Immature natural killer cell (primary cell): ENCODE data around the gene NME4. TPM values are rescaled to one million over a fixed set of nuclear protein-coding genes. Genes with fewer than 3 reads are reported as not detected.
"Not testable (repeated sequence)": the region's sequence is repeated elsewhere in the genome, so short reads cannot be mapped to it uniquely, and the experiment has no call there.

Source experiments
- DNase-seq, 3 donors: peaks; one replicate each; pipeline ENCODE4 v3.0.0; 2022; ENCODE audit warnings: mixed read lengths in 1 of 3
- H3K27ac Mint-ChIP-seq, 6 donors: one replicate each; pipeline ENCODE4 v1.8.0; 2020; ENCODE audit warnings: mixed read lengths in 6 of 6, mild to moderate bottlenecking in 5 of 6, inconsistent platforms in 4 of 6, moderate library complexity in 3 of 6
- H3K27me3 Mint-ChIP-seq, 3 donors: one replicate each; pipeline ENCODE4 v1.8.0; 2020 to 2021; ENCODE audit warnings: low read depth in 3 of 3, mild to moderate bottlenecking in 3 of 3, mixed read lengths in 3 of 3, moderate library complexity in 3 of 3, inconsistent platforms in 1 of 3
- H3K36me3 Mint-ChIP-seq, 3 donors: one replicate each; pipeline ENCODE4 v1.8.0; 2020; ENCODE audit warnings: mixed read lengths in 3 of 3, inconsistent platforms in 2 of 3, mild to moderate bottlenecking in 2 of 3
- H3K4me1 Mint-ChIP-seq, 2 donors: one replicate each; pipeline ENCODE4 v1.8.0; 2020; ENCODE audit warnings: inconsistent platforms in 2 of 2, mild to moderate bottlenecking in 2 of 2, mixed read lengths in 2 of 2, moderate library complexity in 1 of 2
- H3K4me3 Mint-ChIP-seq, 5 donors: one replicate each; pipeline ENCODE4 v1.8.0; 2020; ENCODE audit warnings: mild to moderate bottlenecking in 5 of 5, mixed read lengths in 5 of 5, inconsistent platforms in 3 of 5, moderate library complexity in 3 of 5
- H3K9me3 Mint-ChIP-seq, 6 donors: one replicate each; pipeline ENCODE4 v1.8.0; 2020; ENCODE audit warnings: mild to moderate bottlenecking in 6 of 6, mixed read lengths in 6 of 6, inconsistent platforms in 4 of 6, moderate library complexity in 3 of 6
- polyA plus RNA-seq, 3 donors: library from polyadenylated mRNA; unstranded; fragments of 300-500 nt; fragmentation: Illumina TruSeq; gene quantifications; one replicate each; pipeline ENCODE4 v1.2.3, GENCODE V29; 2021

The NME4 gene
- polyA plus RNA-seq, 3 donors from 2014 or later, result 30.4 to 53.7 (median 36.5) TPM

DNA sequence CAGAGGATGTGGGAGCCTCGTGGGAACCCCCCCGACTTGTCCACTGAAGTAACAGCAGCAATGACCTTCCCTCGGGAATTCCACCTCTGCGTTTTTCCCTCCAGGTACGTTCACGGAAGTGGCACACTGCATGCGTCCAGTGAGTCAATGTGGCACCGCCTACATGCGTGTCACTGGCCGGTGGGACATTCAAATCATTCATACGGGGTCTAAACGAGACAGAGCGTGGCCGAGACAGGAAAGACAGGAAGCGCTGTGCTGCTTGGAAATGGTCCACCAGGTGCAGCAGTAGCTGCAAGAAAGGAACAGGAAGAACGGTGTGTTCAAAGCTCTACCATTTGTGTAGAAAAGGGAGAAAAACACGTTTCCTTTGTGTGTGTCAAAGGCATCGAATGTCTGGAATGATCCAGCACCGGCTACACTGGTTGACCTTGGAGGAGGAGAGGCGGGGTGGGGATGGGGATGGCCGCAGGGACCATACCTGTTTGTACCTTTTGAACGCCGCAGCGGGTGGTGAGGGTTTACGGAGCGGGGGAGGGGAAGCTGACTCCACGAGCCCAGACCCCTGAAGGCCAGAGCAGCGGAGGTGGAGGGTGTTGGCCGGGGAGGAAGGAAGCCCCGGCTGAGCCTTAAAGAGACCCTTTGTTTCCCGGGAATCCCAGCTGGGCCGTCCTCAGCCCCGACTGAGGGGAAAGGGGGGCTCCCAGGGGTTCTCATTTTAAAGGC lies 13.5 kb upstream of the NME4 start:
- H3K4me1 Mint-ChIP-seq, result peaks cover 15 to 24% of the 10 kb centered on the region in 2 donors

DNA sequence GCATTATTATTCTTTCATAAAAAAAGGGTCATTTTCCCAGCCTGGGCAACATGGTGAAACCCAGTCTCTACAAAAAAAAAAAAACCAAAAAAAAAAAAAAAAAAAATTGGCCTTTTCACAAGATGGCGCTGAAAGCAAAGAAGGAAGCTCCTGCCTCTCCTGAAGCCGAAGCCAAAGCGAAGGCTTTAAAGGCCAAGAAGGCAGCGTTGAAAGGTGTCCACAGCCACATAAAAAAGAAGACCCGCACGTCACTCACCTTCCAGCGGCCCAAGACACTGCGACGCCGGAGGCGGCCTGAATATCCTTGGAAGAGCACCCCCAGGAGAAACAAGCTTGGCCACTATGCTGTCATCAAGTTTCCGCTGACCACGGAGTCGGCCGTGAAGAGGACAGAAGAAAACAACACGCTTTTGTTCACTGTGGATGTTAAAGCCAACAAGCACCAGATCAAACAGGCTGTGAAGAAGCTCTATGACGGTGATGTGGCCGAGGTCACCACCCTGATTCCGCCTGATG lies 10.3 kb upstream of the NME4 start:
- H3K36me3 Mint-ChIP-seq, result peaks cover 0 to under 1% (median 0%) of the 10 kb centered on the region in 3 donors
- H3K27ac Mint-ChIP-seq, result no peak overlapping the region
- H3K9me3 Mint-ChIP-seq, result peaks cover 0 to 3% (median 2%) of the 10 kb centered on the region in 6 donors
- no peak for DNase-seq
- no peak overlapping the region for H3K4me3 Mint-ChIP-seq
- peaks cover 18 to 22% of the 10 kb centered on the region in 2 donors for H3K4me1 Mint-ChIP-seq
- H3K27me3 Mint-ChIP-seq, result peaks cover 11 to 14% (median 11%) of the 10 kb centered on the region in 3 donors

More for the DNA sequence above, 13.5 kb upstream of the NME4 start:
- H3K4me3 Mint-ChIP-seq, result peak overlapping the region; percentile 87 to 91 (median 88)
- no peaks in the 10 kb centered on the region for H3K9me3 Mint-ChIP-seq
- no peaks in the 10 kb centered on the region for H3K36me3 Mint-ChIP-seq
- H3K27me3 Mint-ChIP-seq, result peaks cover 6 to 11% (median 10%) of the 10 kb centered on the region in 3 donors
- peak in 1 of 3 donors; percentile 34 for DNase-seq
- peak overlapping the region; percentile 1 to 88 (median 77) for H3K27ac Mint-ChIP-seq

DNA sequence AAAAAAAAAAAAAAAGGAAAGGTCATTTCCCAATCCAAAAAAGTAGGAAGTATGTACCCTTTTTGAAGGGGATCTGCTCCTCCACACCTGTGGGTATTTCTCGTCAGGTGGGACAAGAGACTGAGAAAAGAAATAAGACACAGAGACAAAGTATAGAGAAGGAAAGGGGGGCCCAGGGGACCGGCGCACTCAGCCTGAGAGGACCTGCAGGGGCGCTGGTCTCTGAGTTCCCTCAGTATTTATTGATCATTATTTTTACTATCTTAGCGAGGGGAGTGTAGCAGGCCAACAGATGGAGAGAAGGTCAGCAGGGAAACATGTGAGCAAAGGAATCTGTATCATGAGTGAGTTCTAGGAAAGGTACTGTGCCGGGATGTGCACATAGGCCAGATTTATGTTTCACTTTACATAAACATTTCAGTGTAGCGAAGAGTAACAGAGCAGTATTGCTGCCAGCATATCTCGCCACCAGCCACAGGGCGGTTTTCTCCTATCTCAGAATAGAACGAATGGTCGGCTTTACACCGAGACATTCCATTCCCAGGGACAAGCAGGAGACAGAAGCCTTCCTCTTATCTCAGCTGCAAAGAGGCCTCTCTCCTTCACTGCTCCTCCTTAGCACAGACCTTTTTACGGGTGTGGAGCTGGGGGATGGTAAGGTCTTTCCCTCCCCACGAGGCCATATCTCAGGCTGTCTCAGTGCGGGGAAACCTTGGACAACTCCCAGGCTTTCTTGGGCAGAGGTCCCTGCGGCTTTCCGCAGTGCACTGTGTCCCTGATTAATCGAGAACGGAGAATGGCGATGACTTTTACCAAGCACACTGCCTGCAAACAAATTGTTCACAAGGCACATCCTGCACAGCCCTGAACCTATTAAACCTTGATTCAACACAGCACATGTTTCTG lies 9.0 kb upstream of the NME4 start:
- H3K4me3 Mint-ChIP-seq, DNase-seq, H3K27ac Mint-ChIP-seq, H3K9me3 Mint-ChIP-seq, H3K36me3 Mint-ChIP-seq: not testable (repeated sequence)
- H3K27me3 Mint-ChIP-seq, result peaks cover 15 to 19% (median 19%) of the 10 kb centered on the region in 3 donors
- peaks cover 24 to 27% of the 10 kb centered on the region in 2 donors for H3K4me1 Mint-ChIP-seq

DNA sequence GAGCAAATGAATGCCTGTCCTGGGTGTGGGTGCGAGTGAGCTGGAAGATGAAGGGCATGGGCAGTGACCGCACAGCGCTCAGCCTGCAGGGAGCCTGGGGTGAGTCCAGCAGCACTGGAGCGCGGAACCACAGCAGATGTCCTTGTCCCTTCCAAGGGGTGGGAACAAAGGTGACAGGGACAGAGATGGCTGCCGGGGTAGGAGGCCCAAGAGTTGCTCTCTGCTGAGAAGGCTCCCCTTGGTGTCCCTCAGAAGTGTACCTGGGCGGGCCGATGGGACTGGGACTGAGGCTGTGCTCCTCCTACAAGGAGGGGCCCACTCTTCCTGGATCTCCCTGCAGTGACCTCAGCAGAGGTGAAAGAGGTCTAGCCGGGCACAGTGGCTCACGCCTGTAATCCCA lies 7.6 kb upstream of the NME4 start:
- peaks cover 0 to 3% (median 0%) of the 10 kb centered on the region in 3 donors for H3K36me3 Mint-ChIP-seq
- H3K27me3 Mint-ChIP-seq, result peaks cover 15% of the 10 kb centered on the region in 3 donors
- peaks cover 20 to 22% of the 10 kb centered on the region in 2 donors for H3K4me1 Mint-ChIP-seq
- H3K4me3 Mint-ChIP-seq, result no peak overlapping the region
- H3K27ac Mint-ChIP-seq, result peak overlapping the region in 1 of 6 donors; percentile 32
- H3K9me3 Mint-ChIP-seq, result peaks cover 0 to 6% (median 3%) of the 10 kb centered on the region in 6 donors
- DNase-seq, result no peak

DNA sequence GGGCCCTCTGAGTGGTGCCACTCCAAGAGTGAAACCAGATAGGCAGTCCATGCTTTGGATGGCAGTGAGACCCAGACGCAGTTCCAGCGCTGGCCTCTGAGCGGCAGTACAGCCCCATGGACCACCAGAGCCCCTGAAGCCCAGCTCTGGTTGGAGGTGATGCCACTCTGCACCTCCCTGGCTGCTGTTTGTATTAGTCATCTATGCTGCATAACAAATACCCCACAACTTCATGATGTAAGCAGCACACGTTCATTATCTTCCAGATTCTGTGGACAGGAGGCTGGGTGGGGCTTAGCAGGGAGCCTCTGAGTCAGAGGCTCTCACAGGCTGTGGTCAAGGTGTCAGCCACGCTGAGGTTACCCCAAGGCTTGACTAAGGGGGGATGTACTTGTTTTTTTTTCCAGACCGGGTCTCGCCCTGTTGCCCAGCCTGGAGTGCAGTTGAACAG lies 5.1 kb upstream of the NME4 start:
- Mint-ChIP-seq H3K36me3 (peaks cover 0 to 3% (median 0%) of the 10 kb centered on the region in 3 donors), H3K4me1 (peaks cover 29 to 33% of the 10 kb centered on the region in 2 donors), H3K27me3 (peaks cover 18 to 19% (median 18%) of the 10 kb centered on the region in 3 donors), H3K9me3 (peaks cover 0 to 6% (median 3%) of the 10 kb centered on the region in 6 donors), H3K27ac (peak overlapping the region; percentile 94 to 99 (median 96)), H3K4me3 (peak overlapping the region; percentile 80 to 88 (median 83))
- peak; percentile 93 to 96 (median 95) for DNase-seq

DNA sequence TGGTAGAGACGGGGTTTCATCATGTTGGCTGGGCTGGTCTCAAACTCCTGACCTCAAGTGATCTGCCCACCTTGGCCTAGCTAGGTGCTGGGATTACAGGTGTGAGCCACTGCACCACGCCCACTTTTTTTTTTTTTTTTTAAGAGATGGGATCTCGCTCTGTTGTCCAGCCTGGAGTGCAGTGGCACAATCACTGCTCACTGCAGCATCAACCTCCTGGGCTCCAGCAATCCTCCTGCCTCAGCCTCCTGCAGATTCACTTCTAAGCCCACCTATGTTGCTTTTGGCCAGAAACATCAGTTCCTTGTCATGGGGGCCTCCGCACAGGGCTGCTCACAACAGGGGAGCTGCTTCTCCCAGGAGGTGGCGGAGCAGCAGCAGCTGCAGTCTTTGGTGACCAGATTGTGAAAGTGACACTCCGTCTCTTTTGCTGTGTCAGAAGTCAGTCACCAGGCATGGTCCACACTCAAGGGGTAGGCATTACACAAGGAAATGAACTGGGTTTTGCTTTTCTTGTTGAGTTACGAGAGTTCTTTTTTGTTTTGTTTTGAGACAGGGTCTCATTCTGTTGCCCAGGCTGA lies 4.5 kb upstream of the NME4 start:
- Mint-ChIP-seq H3K4me1 (peaks cover 29 to 34% of the 10 kb centered on the region in 2 donors), H3K27ac (peak overlapping the region; percentile 94 to 99 (median 96)), H3K4me3 (peak overlapping the region; percentile 80 to 88 (median 83)), H3K27me3 (peaks cover 17 to 19% (median 18%) of the 10 kb centered on the region in 3 donors), H3K36me3 (peaks cover 0 to 3% (median 0%) of the 10 kb centered on the region in 3 donors), H3K9me3 (peaks cover 0 to 6% (median 3%) of the 10 kb centered on the region in 6 donors)
- DNase-seq, result peak; percentile 74 to 80 (median 79)

DNA sequence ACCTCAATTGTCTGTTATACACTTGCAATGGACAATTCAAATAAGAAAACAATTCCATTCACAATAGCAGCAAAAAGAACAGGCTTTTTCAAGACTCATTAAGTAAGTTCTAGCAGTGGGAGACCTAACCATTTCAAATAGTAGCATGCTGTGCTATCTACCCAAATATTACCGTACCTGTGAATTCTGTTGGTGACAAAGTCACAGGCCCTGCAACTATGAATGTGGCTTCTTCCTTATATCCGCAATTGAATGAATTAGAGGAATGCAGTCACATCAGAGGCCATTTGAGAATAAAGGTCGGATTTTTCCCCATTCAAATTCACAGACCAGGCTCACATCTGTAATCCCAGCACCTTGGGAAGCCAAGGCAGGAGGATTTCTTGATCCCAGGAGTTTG lies 800 bp upstream of the NME4 start:
- Mint-ChIP-seq H3K9me3 (peaks cover 0 to 6% (median 0%) of the 10 kb centered on the region in 6 donors), H3K4me3 (peak overlapping the region; percentile 85 to 89 (median 86)), H3K27me3 (peaks cover 22 to 32% (median 28%) of the 10 kb centered on the region in 3 donors), H3K4me1 (peaks cover 36 to 41% of the 10 kb centered on the region in 2 donors), H3K27ac (peak overlapping the region in 5 of 6 donors; percentile 57 to 86 (median 83)), H3K36me3 (peaks cover 0 to 3% (median 0%) of the 10 kb centered on the region in 3 donors)
- DNase-seq, result no peak

DNA sequence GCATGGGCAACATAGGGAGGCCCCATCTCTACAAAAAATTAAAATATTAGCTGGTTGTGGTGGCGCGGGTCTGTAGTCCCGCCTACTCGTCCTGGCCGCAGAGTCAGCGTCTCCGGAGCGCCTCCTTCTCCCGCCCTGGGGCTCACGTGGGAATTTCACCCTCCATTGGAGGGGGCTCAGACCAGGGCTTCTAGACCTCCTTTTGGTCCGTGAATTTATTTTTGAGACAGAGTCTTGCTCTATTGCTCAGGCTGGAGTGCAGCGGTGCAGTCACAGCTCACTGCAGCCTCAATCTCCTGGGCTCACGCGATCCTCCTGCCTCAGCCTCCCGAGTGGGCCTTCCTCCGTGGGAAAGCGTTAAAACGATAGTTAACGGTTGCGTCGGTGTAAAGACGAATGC lies 394 bp upstream of the NME4 start:
- peak overlapping the region; percentile 85 to 89 (median 86) for H3K4me3 Mint-ChIP-seq
- H3K9me3 Mint-ChIP-seq, result peaks cover 0 to 6% (median 0%) of the 10 kb centered on the region in 6 donors

DNA sequence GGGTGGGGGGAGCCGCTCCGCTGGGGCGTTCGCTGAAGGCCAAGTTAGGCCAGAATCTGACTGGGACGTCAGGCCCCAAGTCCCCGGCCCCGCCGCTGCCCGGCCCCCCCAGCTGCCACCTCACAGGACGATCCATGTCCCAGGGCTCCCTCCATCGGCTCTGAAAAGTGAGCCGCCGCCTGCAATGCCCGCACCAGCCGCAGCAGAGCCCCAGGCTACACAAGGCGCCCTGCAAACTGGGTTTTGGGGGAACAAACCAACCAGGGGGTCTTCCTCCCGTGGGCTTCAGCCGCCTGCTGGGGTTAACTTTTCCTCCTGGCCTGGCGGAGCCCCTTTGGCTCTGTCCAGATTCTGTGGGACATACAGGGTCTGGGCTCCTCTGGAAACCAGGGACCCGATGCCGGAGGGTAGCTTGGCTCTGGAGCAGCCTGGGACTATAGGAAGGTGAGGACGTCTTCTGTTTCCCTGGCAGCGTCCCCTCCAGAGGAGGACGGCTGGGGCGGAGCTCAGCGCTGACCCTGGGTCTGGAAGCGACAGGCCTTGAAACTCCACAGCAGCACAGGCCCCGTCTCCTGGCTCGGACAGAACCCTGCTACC lies 835 bp downstream of the NME4 start:
- Mint-ChIP-seq H3K36me3 (no peaks in the 10 kb centered on the region), H3K27ac (peak overlapping the region; percentile 7 to 77 (median 34)), H3K4me3 (peak overlapping the region; percentile 60 to 72 (median 68)), H3K9me3 (no peaks in the 10 kb centered on the region), H3K27me3 (peaks cover 11 to 24% (median 22%) of the 10 kb centered on the region in 3 donors), H3K4me1 (peaks cover 23 to 29% of the 10 kb centered on the region in 2 donors)
- no peak for DNase-seq

More for the DNA sequence above, 394 bp upstream of the NME4 start:
- peaks cover 21 to 35% (median 30%) of the 10 kb centered on the region in 3 donors for H3K27me3 Mint-ChIP-seq
- H3K27ac Mint-ChIP-seq, result peak overlapping the region in 5 of 6 donors; percentile 57 to 86 (median 83)
- H3K36me3 Mint-ChIP-seq, result peaks cover 0 to 3% (median 0%) of the 10 kb centered on the region in 3 donors
- DNase-seq, result no peak
- peaks cover 35 to 40% of the 10 kb centered on the region in 2 donors for H3K4me1 Mint-ChIP-seq

DNA sequence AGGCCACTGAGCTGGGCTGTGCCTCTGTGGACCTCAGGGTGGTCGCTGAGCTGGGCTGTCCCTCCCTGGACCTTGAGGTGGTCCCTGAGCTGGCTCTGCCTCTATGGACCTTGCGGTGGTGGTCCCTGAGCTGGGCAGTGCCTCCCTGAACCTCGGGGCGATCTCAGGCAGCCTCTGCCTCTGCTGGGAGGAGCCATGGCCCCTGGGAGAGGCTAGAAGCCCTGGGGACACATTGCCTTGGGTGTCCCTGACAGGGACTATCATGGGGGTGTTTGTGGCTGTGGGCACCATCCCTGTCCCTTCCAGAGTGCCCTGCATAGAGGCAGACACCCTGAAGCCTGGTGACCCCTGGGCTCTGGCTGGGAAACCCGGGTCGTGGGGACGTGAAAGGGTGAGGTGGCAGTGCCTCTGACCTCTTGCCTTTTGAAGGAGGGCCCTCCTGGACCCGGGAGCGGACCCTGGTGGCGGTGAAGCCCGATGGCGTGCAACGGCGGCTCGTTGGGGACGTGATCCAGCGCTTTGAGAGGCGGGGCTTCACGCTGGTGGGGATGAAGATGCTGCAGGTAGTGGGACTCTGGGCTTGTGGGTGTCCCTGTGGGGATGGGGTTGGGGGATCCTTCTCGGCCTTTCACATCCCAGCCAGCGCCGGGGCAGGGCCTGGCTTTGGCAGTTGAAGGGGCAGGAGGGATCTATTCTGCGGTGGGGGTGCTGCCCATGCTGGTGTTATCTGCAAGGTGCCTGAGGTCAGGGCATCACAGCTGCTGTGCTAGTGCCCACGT lies 1.8 kb downstream of the NME4 start:
- no peaks in the 10 kb centered on the region for H3K9me3 Mint-ChIP-seq
- H3K4me1 Mint-ChIP-seq, result peaks cover 20 to 26% of the 10 kb centered on the region in 2 donors
- H3K36me3 Mint-ChIP-seq, result no peaks in the 10 kb centered on the region
- no peak for DNase-seq
- H3K4me3 Mint-ChIP-seq, result peak overlapping the region; percentile 60 to 72 (median 68)
- peak overlapping the region in 4 of 6 donors; percentile 20 to 77 (median 62) for H3K27ac Mint-ChIP-seq
- H3K27me3 Mint-ChIP-seq, result peaks cover 11 to 24% (median 21%) of the 10 kb centered on the region in 3 donors

DNA sequence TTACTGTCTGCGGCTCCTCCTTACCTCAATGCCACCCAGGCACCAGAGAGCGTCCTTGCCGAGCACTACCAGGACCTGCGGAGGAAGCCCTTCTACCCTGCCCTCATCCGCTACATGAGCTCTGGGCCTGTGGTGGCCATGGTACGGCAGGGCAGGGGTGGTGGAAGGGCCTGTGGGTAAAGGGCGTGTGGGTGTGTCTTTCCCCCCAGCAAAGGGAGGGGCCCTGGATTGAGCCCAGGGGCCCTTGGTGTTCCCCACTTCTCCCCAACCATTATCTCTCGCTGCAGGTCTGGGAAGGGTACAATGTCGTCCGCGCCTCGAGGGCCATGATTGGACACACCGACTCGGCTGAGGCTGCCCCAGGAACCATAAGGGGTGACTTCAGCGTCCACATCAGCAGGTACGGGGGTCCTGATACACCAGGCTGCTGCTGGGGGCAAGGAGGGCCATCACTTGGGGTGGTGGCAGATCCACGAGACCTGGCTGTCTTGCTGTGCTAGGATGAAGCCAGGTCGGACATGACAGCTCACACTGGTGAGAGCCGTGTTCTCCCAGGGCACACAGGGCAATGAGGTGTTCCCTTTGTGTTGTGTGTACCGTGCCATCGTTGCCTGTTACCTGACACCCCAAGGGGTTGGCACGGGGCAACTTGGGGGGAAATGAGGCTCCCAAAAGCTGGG lies 2.5 kb downstream of the NME4 start:
- peak overlapping the region in 3 of 6 donors; percentile 7 to 56 (median 20) for H3K27ac Mint-ChIP-seq
- H3K4me1 Mint-ChIP-seq, result peaks cover 20 to 26% of the 10 kb centered on the region in 2 donors
- no peak for DNase-seq
- H3K27me3 Mint-ChIP-seq, result peaks cover 11 to 24% (median 21%) of the 10 kb centered on the region in 3 donors
- H3K4me3 Mint-ChIP-seq, result peak overlapping the region; percentile 35 to 88 (median 61)
- no peaks in the 10 kb centered on the region for H3K36me3 Mint-ChIP-seq
- no peaks in the 10 kb centered on the region for H3K9me3 Mint-ChIP-seq
